SU-DHL-6 (cell line): ENCODE results near the gene BHLHA9.

Experiments used
- H2AFZ ChIP-seq: fragments of 200-600 bp; sonication (generic); 2 replicates; pipeline ENCODE4 v1.6.1; 2014; ENCODE audit warnings: low read depth, mild to moderate bottlenecking, moderate library complexity, mixed read lengths, antibody characterized with exemption, low read length; ENCODE audit not compliant: severe bottlenecking
- H3F3A ChIP-seq: fragments of 200-600 bp; shearing (Covaris generic); 2 replicates; pipeline ENCODE4 v1.6.0; 2016; ENCODE audit warnings: antibody characterized with exemption, mild to moderate bottlenecking; ENCODE audit not compliant: insufficient read depth
- H3K27ac ChIP-seq: fragments of 200-600 bp; sonication (generic); 2 replicates; pipeline ENCODE4 v1.5.1; 2016; ENCODE audit warnings: low read depth, mild to moderate bottlenecking, low read length, moderate library complexity, mixed read lengths
- H3K27me3 ChIP-seq: fragments of 200-600 bp; sonication (generic), shearing (Covaris generic); 2 replicates; pipeline ENCODE4 v1.6.0; 2014; ENCODE audit warnings: mild to moderate bottlenecking, low read length
- H3K36me3 ChIP-seq: fragments of 200-600 bp; sonication (generic); 2 replicates; pipeline ENCODE4 v1.6.1; 2014; ENCODE audit warnings: mild to moderate bottlenecking, low read length, mixed read lengths
- H3K4me2 ChIP-seq: fragments of 300-600, 200-600 bp; shearing (Covaris generic), sonication (generic); 2 replicates; pipeline ENCODE4 v1.6.0; 2014; ENCODE audit warnings: low read length, low read depth, mild to moderate bottlenecking; ENCODE audit not compliant: poor library complexity, severe bottlenecking
- H3K4me3 ChIP-seq: fragments of 200-600 bp; sonication (generic); 2 replicates; pipeline ENCODE4 v1.5.1; 2014; ENCODE audit warnings: antibody characterized with exemption, low read length, mild to moderate bottlenecking, mixed read lengths; ENCODE audit not compliant: insufficient read depth, poor library complexity, severe bottlenecking
- H3K79me2 ChIP-seq: fragments of 200-600 bp; sonication (generic); 2 replicates; pipeline ENCODE4 v1.6.1; 2014; ENCODE audit warnings: mild to moderate bottlenecking, low read length, moderate library complexity; ENCODE audit not compliant: insufficient read depth
- H3K9ac ChIP-seq: fragments of 200-600 bp; sonication (generic); 2 replicates; pipeline ENCODE4 v1.7.0; 2014; ENCODE audit warnings: mild to moderate bottlenecking, low read length
- H3K9me2 ChIP-seq: fragments of 200-600 bp; sonication (generic); replicated peaks from 2 replicates; pipeline ENCODE4 v1.6.1; 2014; ENCODE audit warnings: low read length; ENCODE audit not compliant: insufficient read depth
- H3K9me3 ChIP-seq: fragments of 200-600 bp; sonication (generic); 2 replicates; pipeline ENCODE4 v1.6.1; 2014; ENCODE audit warnings: low read length, mixed read lengths; ENCODE audit not compliant: insufficient read depth
- H4K20me1 ChIP-seq: fragments of 200-600 bp; sonication (generic); 2 replicates; pipeline ENCODE4 v1.6.1; 2014; ENCODE audit warnings: low read depth, mild to moderate bottlenecking, antibody characterized with exemption, low read length, moderate library complexity, mixed read lengths
- CTCF ChIP-seq: fragments of 200-600 bp; sonication (generic); IDR thresholded peaks from one replicate; pipeline ENCODE4 v1.5.1; 2017; ENCODE audit warnings: antibody characterized with exemption, mild to moderate bottlenecking, low read length, moderate library complexity; ENCODE audit not compliant: insufficient read depth, poor library complexity, severe bottlenecking
- EZH2phosphoT487 ChIP-seq: fragments of 200-600 bp; sonication (generic), shearing (Covaris generic); conservative IDR thresholded peaks from 2 replicates; pipeline ENCODE4 v1.6.1; 2018; ENCODE audit warnings: mild to moderate bottlenecking, antibody characterized with exemption, low read length, moderate library complexity, mixed read lengths

BHLHA9 gene

GRCh38 chr17:1274245-1274608, 4.0 kb downstream of the BHLHA9 start:
- Histone ChIP-seq H3K27me3 (no peaks in the 10 kb centered on the region), H3F3A (no peaks in the 10 kb centered on the region; the same call in 1 of the 2 replicates), H3K36me3 (no peaks in the 10 kb centered on the region), H3K27ac (no peak overlapping the region), H3K9me2 (no peaks in the 10 kb centered on the region), H3K4me3 (no peak overlapping the region), H4K20me1 (no peaks in the 10 kb centered on the region), H3K4me2 (no peak overlapping the region), H2AFZ (peak overlapping the region; percentile 56), H3K79me2 (no peaks in the 10 kb centered on the region), H3K9ac (no peak overlapping the region), H3K9me3 (no peaks in the 10 kb centered on the region)
- TF ChIP-seq CTCF (no peak), EZH2phosphoT487 (no peak)

- Histone ChIP-seq H3K4me3 (no peak overlapping the region), H3F3A (no peaks in the 10 kb centered on the region; the same call in 1 of the 2 replicates), H3K79me2 (no peaks in the 10 kb centered on the region), H3K27ac (no peak overlapping the region), H3K9ac (no peak overlapping the region), H2AFZ (no peak overlapping the region), H3K36me3 (no peaks in the 10 kb centered on the region), H3K27me3 (no peaks in the 10 kb centered on the region), H4K20me1 (no peaks in the 10 kb centered on the region), H3K9me3 (no peaks in the 10 kb centered on the region), H3K9me2 (no peaks in the 10 kb centered on the region), H3K4me2 (no peak overlapping the region)
- TF ChIP-seq CTCF = no peak
- no peak for TF ChIP-seq EZH2phosphoT487
These were observed 5.1 kb downstream of the BHLHA9 start for GRCh38 chr17:1275205-1275961.

- Histone ChIP-seq H3K79me2 (no peaks in the 10 kb centered on the region), H3F3A (no peaks in the 10 kb centered on the region; the same call in 1 of the 2 replicates), H4K20me1 (no peaks in the 10 kb centered on the region), H3K9me2 (no peaks in the 10 kb centered on the region), H2AFZ (no peak overlapping the region), H3K27ac (no peak overlapping the region), H3K9ac (no peak overlapping the region), H3K9me3 (no peaks in the 10 kb centered on the region), H3K4me3 (no peak overlapping the region), H3K36me3 (no peaks in the 10 kb centered on the region), H3K27me3 (no peaks in the 10 kb centered on the region), H3K4me2 (no peak overlapping the region)
- TF ChIP-seq EZH2phosphoT487 = no peak
- peak; percentile 58 for TF ChIP-seq CTCF
These were observed 5.9 kb downstream of the BHLHA9 start for GRCh38 chr17:1275962-1276736.
